Activated CD8-positive, alpha-beta memory T cell treated with anti-CD3 and anti-CD28 coated beads, Interleukin-2, amount 50 U/mL, for 4 hours (primary cell): ENCODE results near the gene SYNC.

Source experiments
- DNase-seq: peaks from one replicate; pipeline ENCODE4 v3.0.0-alpha.2; 2020

SYNC gene

DNA sequence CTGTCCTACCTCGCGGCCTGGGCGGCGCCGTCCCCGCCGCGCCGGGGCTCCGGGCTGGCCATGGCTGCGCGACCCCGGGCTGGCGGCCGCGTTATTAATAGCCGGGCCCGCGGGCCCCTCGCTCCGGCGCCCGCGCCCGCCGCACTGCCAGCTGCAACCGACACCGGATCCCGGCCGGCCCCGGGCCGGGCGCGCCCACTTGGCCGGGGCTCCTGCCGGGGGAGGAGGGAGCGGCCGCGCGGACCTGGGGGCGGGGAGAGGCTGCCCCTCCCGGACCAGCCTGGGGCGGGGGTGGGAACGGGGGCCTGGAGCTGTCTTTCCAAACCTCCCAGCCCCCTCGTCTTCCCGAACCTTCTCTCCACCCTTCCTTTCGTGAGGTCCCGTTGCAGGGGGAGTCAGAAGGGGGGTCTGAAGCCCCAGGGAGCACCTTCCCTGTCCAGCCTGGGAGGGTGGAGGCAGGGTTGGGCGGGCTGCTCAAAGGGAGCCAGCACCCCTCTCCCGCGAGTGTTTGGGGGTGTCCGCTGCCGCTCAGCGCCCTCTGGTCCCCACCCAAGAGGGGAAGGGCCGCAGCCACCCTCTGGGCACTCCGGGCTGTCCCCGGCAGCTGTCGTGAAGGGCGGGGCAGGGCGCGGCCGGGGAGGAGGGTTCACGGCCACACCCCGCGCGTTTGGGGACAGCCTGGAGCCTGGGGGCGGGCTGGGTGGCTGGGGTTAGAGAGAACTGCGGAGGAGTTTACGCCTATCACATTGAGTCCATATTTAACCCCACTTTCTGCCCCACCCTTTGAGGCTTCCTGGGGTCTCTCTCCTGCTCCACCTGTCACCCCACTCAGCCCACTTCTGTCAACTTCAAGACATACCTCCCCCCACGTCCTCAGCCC, at the start of gene SYNC:
Gene SYNC, minus strand, starts transcription at position 172 of the 880 bp plus-strand sequence. Its CDS starts 110 bp downstream, at position 62.
- DNase-seq, result no peak

DNA sequence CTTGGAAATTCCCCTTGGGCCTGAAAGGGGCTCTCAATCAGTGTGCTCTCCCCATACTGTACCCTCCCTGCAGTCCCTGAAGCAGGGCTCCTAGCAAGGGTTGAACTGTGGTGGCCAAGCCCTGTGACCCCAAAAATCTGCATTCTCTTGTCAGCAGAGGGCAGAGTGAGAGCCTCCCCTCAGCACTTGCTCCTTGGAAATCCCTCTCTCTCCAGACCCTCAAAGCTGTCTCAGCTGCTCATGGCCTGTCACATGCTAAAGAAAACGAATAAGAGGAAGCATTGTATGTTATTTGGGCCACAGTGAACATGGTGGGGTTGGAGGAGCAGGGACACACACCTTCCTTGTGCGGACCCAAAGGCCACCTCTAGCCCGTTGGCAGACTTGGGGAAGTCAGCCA, 47.2 kb upstream of the SYNC start:
- DNase-seq, result no peak

DNA sequence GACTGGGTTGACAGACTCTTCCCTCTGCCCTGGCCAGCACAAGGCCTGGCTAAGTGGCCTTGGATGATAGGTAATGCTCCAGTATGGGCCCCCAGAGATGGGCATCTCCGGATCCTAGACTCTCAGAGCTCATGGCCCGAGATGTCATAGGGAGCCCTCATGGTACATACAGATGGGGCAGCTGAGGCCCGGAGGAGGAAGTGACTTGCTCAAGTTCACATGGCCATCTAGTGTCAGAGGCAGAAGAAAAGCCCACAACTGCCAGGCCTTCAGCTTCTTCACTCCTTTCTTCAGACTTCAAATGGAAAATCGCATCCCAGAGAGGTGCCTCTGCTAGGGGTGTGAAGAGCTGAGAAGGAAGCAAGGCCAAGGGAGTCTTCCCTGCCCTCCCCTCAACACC, 46.8 kb upstream of the SYNC start:
- DNase-seq, result no peak

DNA sequence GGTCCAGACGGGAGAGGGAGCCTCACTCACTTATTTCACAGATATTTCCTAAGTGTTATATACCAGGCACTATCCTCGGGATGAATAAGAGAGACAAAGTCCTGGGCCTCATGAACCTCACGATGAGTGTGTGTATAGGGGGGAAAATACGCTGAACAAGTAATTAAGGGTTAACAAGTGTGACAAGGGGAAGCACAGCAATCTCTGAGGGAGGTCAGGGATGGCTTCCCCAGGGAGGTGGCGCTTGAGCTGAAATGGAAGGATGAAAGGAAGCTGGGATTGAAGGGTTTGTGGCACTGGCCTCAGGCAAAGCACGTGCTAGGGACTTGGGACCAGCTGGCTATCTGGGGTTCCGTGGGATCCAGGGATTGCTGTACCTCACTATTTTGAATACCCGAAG, 46.4 kb upstream of the SYNC start:
- DNase-seq, result no peak

DNA sequence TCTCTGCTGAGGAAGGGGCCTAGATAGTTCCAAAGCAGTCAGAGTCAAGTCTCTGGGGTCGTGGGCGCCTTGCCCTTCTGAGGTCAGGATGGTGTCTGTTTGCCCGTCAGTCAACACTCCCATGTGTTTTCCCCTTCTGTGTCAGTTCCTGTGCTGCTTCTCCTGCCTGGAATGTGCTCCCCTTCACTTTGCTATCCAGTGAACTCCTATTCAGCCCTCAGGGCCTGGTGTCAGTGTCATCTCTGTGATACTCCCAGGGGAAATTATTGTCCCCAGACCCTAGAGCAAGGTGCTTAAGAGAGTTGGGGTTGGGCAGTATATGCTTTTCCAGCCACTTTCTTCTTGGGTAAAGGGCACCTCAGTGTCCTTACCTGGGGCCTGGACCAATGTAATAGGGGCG, 45.8 kb upstream of the SYNC start:
- no peak for DNase-seq

DNA sequence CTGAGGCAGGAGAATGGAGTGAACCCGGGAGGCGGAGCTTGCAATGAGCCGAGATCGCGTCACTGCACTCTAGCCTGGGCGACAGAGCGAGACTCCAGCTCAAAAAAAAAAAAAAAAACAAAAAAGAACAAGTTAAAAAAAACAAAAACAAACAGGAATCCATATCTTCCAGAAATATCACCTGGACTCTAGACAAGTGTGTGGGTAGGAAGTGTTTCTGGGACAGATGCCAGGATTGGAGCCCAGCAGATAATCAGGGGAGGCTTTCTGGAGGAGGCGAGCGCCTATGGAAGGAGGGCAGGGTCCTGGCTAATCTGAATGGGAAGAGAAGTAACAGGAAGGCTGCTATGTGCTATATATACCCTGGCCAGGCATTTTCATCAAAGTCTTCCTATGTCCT, 43.6 kb upstream of the SYNC start:
- no peak for DNase-seq

DNA sequence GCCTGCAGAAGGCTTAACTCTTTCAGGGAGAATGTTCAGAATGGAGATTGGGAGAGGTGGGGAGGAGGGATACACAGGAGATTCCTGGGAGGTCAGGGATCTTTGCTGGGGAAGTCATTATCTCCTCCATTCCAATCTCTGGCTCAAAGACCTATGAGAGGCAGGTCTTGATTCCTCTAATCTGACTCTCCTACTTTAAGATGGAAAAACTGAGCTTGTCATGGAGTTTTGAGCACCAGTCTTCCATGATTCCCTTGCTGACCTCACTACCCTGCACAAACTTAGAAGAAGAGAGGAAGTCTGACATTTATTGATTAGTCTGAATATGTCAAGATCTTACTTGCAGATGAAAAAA, 41.5 kb upstream of the SYNC start:
- DNase-seq, result no peak

DNA sequence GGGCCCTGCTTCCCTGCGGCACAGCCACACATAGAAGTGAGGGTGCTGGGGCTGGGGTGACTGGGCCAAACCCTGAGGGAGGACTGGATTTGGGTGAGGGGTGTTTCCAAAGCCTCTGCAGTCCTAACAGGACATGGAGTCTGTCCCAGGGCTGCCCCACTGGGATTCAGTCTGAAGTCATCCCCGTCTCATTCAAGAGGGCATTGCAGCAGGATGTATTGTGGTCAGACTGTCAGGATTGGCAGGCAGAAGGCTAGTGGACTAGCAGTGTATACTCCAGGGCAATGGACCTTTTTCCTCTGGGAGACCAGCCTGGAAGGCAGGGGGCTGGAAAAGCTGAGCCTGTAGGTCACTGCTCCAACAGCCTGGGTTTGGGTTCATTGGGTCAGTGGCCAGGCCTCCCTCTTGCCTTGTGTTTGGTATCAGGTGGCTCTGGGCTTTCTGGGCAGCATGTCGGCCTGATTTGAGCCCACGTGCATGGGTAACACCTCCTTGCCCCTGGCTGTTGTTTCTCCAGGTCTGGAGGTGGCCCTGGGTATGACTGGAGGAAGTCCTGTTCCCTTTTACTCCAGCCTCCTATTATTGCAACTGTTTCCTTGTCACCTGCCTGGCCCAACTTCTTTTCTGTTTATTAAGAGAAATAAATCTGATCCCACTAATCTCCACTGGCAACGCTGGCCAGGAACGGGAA, 41.0 kb upstream of the SYNC start:
- DNase-seq, result no peak

DNA sequence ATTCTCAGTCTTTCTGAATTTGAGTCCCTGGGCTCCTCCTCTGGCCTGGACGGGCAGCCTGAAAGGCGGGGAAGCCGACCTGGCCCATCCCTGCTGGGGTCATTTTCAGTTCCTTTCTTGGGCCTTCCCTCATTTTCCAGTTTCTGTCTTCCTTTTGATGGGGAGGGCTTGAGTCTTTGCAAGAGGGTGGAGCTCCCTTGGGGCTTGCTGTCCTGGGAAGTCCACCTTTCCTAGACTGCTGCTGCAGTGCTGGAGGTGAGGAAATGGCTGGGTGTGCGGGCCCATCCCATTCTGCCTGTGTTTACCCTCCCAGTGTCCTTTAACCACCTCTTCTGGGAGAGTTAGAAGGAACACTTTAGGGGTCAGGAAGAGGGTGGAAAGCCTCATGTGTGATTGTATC, 40.4 kb upstream of the SYNC start:
- DNase-seq, result no peak

DNA sequence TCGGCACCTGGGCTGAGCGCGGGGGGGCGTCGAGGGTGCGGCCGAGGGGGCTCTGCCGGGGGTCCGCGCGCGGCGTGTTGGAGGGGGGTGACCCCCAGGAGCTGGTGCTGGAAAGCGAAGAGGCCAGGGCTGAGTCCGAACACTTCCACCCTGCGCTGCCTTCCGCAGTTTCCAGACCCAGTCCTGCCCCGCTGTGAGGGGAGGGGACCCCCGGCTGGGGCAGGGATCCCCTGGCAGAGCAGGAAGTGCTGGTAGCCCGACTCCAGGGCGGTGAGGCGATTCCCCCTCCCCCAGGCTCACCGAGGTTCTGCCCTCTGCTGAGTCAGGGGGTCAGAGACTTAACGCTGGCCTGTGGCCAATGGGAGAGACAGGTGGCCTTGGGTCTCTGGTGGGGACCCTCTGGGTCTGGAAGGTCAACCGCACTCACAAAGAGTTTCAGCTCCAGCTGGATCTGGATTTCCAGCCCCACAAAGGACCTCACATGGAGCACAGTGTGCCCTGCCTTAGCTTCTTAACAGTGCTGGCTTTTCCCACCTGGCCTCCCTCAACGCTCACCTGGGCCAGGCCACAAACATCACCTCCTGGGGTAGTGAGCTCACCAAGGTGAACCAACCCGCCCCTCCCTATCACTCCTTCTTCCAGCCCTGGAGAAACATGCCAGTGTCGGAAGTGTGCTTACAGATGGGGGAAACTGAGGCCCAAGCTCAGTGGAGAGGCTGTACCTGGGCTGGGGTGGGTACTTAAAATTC, 39.8 kb upstream of the SYNC start:
- DNase-seq, result no peak

DNA sequence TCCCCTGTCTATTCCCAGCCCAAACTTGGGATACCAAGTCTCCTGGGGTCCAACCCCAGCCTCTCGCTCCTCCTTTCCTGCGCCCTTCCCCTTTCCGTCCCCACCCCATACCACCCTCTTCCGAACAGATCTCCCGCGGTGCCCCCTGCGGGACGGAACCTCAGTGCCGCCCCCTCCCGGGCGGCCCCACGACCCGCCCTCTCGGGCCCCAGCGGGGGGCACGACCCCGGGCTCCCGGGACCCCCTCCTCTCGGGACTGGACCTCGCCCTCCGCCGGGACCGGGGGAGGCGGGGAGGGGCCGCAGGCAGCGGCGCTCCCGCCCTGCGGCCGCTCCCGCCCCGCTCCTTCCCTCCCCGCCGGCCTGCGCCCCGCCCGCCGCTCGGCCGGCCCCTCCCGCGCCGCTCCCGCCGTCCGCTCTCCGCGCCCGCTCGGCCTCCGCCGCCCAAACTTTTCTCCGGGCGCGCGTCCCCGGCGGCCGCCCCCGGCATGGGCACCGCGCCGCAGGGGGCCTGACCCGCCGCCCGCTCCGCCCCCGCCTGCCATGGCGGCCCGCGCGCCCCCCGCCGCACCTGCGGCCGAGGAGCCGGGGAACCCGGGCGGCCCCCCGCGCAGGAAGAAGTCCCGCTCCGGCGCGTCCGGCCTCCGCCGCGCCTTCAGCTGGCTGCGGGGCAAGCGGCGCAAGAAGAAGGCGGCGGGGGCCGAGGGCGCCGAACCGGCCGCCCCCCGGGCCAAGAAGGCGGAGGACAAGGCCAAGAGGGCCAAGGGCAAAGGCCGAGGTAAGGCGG, 39.0 kb upstream of the SYNC start:
- DNase-seq, result no peak

DNA sequence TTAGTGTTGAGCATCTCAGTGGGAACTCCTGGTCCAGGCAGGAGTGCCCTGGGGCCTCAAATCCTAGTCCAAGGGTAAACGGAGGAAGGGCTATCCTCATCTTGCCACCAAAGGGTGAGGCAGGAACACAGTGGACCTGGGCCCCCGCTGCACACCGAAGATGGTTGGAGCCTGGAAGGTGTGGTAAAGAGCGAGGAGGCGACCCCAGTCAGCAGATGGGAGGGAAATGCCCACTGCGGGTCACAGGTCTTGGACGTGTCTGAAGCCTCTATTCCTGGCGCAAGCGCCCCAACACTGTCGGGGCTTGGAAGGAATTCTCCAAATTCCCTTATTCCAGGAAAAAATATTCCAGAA, 38.5 kb upstream of the SYNC start:
- DNase-seq, result no peak

DNA sequence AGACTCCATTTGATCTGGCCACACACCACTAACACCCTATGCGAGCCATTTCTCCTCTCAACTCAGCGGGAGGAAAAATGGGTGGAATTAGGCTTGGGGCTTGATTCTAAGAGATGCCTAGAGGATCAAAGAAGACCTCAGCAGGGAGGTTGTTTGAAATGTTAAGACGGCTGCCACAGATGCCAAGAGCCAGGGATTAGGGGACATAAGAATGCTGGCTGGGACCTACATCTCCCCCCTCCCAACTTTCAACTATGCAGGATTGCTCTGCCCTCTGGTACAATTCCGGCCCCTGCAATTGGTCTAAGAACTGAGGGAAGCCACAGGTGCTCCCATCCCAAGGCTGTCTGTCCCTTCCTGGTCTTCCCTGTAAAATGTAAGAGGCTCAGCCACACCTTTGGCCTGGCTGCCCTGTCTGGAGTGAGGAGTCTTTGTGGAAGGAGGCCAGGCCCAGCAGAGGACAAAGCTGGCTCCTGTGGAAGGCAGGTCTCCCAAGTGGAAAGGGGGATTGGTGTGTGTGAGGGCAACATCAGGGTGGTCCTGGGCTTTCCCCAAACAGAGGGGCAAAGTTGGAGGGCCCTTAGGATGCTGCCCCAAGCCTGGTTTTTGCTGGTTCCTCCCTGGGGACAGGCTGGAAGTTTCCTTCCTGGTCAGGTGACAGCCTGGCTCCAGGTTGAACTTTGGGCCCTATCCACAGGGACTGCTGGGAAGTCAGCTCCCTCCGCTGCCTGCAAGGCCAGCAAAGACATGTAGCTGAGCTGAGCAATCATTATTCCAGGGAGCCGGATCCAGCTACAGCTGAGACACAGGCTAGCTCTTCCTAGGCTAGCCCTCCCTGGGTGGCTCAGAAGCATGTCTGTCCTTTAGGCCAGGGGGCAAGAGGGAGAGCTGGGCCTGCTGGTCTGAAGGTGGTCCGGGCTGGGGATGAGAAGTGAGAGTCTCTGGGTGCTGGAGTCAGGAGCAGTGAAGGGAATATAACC, 34.5 kb upstream of the SYNC start:
- no peak for DNase-seq

DNA sequence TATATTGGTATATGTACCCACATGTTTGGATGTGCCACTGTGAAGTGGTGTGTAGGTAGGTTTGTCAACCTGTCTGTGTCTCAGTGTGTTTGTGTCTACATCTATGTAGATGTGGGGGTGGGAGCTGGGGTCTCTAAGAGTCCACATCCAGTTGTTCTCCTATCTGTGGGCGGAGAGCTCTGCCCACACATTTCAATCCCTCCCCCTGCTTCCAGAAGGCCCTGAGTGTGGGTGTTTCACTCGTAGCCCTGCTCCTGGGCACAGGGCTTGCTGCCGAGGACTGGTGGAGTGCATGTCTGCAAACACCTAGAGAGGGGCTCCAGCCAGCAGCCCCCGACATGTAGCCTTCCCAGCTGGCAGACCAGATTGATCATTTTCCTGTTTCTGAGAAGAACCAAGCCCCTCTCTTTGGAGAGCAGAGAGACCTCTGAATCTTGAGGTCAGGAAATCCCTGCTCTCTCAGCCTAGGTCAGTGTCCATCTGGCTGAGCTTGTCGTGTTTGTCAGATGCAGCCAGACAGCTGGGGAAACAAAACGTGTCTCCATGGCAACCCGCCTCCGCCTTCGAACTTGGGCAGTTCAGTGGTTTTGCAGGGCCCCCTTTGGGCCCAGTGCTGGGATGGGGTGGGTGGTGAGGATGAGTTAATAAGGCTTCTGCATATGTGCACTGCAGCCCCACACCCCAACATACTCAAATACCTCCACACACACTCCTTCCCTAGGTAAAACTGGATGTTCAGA, 31.2 kb upstream of the SYNC start:
- DNase-seq, result no peak

DNA sequence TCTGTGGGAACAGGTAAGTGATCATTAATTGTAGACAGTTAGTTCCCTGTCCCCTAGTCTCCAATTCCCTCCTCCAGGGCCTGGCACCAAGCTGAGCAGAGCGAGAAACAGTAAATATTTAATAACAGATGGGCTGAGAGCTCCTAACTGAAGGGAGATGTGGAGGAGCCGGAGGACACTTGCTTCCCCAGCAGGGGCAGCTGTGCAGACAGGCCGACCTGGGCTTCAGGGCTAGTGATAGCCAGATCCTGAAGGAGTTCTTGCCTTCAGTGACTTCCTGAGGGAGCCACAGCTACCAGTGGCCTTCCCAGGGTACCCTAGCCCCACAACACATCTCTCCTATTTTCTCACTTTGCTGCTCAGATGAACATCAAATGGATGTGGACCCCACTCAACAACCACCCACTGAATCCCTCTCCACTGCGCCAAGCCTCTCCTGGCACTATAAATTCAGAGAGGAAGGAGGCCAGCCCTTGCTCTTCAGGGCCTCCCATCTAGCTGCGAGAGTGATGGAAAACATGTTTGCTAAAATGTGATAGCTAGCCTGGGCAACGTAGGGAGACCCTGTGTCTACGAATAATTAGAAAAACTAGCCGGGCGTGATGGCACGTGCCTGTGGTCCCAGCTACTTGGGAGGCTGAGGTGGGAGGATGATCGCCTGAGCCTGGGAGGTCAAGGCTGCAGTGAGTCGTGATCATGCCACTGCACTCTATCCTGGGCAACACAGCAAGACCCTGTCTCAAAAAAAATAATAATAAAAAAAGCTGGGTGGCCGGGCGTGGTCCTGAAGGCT, 26.9 kb upstream of the SYNC start:
- no peak for DNase-seq

DNA sequence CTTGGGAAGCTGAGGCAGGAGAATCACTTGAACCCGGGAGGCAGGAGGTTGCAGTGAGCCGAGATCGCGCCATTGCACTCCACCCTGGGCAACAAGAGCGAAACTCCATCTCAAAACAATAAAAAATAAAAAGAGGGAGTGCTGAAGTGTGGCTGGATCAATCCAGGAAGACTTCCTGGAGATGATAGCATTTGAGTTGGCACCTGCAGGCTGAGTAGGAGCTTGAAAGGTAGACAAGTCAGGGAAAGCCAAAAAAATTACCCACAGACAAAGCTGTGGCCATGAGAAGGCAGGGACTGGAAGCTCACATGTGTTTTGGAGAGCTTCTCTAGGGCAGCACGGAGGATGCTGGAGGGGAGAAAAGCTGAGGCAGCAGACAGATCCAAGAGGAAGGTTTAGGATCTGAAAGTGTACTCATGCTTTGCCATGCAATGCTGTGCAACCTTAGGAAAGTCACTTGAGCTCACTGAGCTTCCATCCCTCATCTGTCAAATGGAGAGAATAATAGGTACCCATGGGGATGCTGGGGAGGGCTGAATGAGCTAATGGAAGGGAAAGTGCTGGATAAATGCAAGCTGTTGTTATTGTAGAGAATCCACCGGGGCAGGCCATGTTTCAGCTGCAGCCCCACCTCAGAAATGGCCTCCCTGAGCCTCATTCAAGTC, 26.0 kb upstream of the SYNC start:
- no peak for DNase-seq

DNA sequence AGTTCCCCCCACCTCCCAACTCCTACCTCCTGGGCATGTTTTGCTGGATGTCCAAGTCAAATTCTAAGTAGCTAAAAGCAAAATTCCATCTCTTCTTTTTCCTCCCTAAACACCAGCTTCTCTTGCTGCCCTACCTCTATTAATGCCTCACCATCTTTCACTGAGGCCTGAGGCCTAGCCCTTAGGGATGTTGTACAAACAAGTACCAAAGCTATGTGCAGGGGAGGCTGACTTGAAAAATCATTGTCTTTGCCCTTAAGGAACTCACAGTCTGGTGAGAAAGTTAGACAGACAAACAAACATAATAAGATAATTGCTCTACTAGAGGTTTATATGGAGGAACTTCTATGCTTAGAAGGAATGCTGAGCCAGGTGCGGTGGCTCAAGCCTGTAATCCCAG, 25.3 kb upstream of the SYNC start:
- no peak for DNase-seq

DNA sequence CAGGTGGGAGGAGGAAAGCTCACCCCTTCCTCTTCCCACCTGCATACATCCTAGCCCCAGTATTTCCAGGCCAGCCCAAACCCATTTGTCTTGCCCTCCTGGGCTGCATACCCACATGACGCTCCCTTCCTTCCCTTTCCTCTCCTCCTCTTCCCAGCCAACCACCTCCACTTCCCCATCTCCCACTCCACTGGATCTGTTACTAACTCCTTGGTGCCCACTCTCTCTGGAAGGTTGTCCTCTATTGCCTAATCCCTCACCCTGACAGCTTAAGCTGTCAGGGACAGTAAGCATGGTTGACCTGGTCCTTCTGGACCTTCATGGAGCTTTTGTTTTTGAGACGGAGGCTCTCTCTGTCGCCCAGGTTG, 23.0 kb upstream of the SYNC start:
- no peak for DNase-seq

DNA sequence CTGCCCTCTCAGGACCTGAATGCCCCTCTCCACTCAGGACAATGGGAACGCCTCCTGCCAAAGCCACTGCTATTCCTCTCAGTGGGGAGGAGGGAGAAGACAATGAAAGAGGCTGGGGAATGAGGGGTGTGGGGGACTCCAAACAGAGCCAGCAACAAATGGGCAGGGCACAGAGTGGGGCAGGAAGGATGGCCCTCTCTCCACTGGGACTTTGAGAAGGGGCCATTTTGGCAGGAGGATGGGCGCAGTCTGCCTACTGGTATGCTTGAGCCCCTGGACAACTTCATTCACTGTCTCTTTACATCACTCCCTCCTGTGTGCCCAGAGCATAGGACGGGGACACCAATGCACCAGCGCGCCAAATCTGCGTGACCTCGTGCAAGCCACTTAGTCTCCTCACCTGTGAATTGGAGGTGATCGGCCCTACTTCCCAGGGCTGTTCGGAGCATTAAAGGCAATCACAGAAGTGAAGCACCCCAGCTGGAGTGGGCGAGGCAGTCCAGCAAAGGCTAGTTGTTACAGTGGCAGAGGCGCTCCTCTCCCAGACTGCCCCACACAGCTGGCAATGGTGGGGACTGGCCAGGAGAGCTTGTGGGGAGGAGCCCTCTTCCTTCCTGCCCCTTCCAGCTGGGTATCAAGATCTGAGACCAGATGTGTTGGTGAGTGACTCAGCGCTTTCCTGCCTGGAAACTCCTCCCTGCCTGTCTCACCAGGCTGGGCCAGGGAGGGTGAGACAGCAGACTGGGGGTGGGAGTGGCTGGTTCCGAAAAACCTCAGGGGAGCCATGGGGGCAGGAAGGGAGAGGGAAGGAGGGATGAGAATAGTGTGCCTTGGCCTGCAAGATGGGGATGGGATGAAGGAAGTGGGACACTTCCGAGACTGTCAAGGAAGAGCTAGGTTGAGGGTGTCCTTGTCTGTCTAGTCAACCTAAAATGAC, 22.4 kb upstream of the SYNC start:
- no peak for DNase-seq
